ENCODE data around the gene ZEB2.

DNA sequence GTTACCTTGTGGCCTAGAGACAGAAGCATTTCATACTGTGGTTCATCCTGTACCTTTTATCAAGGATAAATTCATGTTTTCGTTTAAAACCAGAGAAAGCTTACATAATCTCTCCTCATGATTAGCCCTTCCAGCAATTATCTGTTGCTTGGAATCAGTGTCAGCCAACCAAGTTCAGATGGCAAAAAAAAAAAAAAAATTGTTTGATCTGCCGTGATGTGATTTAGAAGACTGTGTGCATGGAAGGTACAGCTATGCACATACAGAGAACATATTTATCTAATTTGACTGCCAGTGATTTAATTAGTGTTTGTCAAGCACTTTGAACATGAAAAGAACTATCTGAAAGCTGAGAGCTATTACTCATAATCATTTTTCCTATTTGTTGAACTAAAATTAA lies 180.9 kb downstream of the ZEB2 start:
- TF ChIP-seq, protein P1, sequence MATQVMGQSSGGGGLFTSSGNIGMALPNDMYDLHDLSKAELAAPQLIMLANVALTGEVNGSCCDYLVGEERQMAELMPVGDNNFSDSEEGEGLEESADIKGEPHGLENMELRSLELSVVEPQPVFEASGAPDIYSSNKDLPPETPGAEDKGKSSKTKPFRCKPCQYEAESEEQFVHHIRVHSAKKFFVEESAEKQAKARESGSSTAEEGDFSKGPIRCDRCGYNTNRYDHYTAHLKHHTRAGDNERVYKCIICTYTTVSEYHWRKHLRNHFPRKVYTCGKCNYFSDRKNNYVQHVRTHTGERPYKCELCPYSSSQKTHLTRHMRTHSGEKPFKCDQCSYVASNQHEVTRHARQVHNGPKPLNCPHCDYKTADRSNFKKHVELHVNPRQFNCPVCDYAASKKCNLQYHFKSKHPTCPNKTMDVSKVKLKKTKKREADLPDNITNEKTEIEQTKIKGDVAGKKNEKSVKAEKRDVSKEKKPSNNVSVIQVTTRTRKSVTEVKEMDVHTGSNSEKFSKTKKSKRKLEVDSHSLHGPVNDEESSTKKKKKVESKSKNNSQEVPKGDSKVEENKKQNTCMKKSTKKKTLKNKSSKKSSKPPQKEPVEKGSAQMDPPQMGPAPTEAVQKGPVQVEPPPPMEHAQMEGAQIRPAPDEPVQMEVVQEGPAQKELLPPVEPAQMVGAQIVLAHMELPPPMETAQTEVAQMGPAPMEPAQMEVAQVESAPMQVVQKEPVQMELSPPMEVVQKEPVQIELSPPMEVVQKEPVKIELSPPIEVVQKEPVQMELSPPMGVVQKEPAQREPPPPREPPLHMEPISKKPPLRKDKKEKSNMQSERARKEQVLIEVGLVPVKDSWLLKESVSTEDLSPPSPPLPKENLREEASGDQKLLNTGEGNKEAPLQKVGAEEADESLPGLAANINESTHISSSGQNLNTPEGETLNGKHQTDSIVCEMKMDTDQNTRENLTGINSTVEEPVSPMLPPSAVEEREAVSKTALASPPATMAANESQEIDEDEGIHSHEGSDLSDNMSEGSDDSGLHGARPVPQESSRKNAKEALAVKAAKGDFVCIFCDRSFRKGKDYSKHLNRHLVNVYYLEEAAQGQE (IDR thresholded peaks at IDR 0.05) = no peak
- no peak for TF ChIP-seq CTCF (IDR thresholded peaks at IDR 0.05; ENCODE audit: low read depth, low read length, missing input control)
- no peak for TF ChIP-seq YY1 (IDR thresholded peaks at IDR 0.05)
- no peak for TF ChIP-seq ZBTB33 (IDR thresholded peaks at IDR 0.05)
- no peak for TF ChIP-seq GABPA (IDR thresholded peaks at IDR 0.05 in 1 of 2, conservative IDR thresholded peaks at IDR 0.05 in 1 of 2)
- no peak for TF ChIP-seq MAX (IDR thresholded peaks at IDR 0.05)
